ENCODE data around the gene F2RL3. TPM values are rescaled to one million over a fixed set of nuclear protein-coding genes. Genes with fewer than 3 reads are reported as not detected.

The F2RL3 gene
- total and polyA plus RNA-seq, 9 of the 15 experiments (the other 6 are each of a cell fraction or from before 2014, with no cell fraction given), result 1.4 to 27.6 (median 11.9) TPM

- TF ChIP-seq DDX20 (tag; IDR thresholded peaks at IDR 0.05; ENCODE audit: low read depth), result no peak
- no peak for TF ChIP-seq FOXJ2 (tag; IDR thresholded peaks at IDR 0.05)
- TF ChIP-seq CHAMP1 (IDR thresholded peaks at IDR 0.05), result no peak
- 0 out of 2 replicates have a peak, but pooled peaks have one; percentile 71 for TF ChIP-seq ERF (CRISPR knock-in tag; IDR thresholded peaks at IDR 0.05)
- TF ChIP-seq DNMT1 (IDR thresholded peaks at IDR 0.05), result no peak
- TF ChIP-seq CTCF (IDR thresholded peaks at IDR 0.05 in 2 of 3, conservative IDR thresholded peaks at IDR 0.05 in 1 of 3; ENCODE audit: insufficient read depth in 2 of 3, low read depth in 1 of 3, low read length in 3 of 3), result 0 out of 6 replicates have a peak, but pooled peaks of 1 of the 3 experiments have one; percentile 8
- no peak for TF ChIP-seq MYBL2 (IDR thresholded peaks at IDR 0.05; ENCODE audit: low read depth)
- TF ChIP-seq MYBL2 (CRISPR knock-in tag; IDR thresholded peaks at IDR 0.05; ENCODE audit: borderline replicate concordance), result no peak
- TF ChIP-seq TFAM (CRISPR knock-in tag; conservative IDR thresholded peaks at IDR 0.05), result no peak
- TF ChIP-seq SAFB2 (IDR thresholded peaks at IDR 0.05; ENCODE audit: borderline replicate concordance, low read depth, low read length, severe bottlenecking), result no peak
- no peak for TF ChIP-seq E4F1 (CRISPR knock-in tag; IDR thresholded peaks at IDR 0.05; ENCODE audit: borderline replicate concordance)
- TF ChIP-seq HLTF (IDR thresholded peaks at IDR 0.05), result no peak; the same call in 1 of the 2 replicates
- TF ChIP-seq MED1 (CRISPR knock-in tag; IDR thresholded peaks at IDR 0.05; ENCODE audit: borderline replicate concordance), result no peak
- no peak for TF ChIP-seq ZNF347 (CRISPR knock-in tag; IDR thresholded peaks at IDR 0.05; ENCODE audit: low read depth)
- peak; percentile 41 for TF ChIP-seq CREM (IDR thresholded peaks at IDR 0.05; ENCODE audit: low read depth)
- no peak for TF ChIP-seq ZNF253 (CRISPR knock-in tag; conservative IDR thresholded peaks at IDR 0.05)
- TF ChIP-seq ZNF175 (CRISPR knock-in tag; IDR thresholded peaks at IDR 0.05; ENCODE audit: low read depth), result peak; percentile 84
- TF ChIP-seq KDM2B (CRISPR knock-in tag; IDR thresholded peaks at IDR 0.05), result no peak
- no peak for TF ChIP-seq ZNF778 (CRISPR knock-in tag; IDR thresholded peaks at IDR 0.05)
Measured at GRCh38 chr19:16887353-16888265, 1.2 kb upstream of the F2RL3 start (continued).
